DMS114 treated with DMSO at 0.1 percent for 48 hours (cell line): ENCODE data around the gene DTNA.

Source experiments
- DNase-seq: peaks from one replicate; lab custom pipeline; 2025; ENCODE audit not compliant: unreplicated experiment; lab: John Stamatoyannopoulos, UW

Gene DTNA

DNA sequence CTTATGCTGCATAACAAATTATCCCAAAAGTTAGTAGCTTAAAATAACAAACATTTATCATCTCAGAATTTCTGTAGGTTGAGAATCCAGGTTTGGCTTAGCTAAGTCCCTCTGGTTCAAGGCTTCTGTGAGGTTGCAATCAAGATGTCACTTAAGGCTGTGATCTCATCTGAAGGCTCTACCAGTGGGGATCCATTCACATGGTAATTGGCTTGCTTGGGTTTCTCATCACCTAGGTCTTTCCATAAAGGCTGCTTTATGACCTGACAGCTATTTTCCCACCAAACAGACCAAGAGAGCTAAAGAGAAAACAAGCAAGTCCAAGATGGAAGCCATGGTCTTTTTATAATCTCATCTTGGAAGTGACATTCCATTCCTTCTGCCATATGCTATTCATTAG lies 137.3 kb downstream of the DTNA start:
- no peak for DNase-seq

- no peak for DNase-seq
Observed at GRCh38 chr18:34848156-34848555, 138.1 kb downstream of the DTNA start.

DNA sequence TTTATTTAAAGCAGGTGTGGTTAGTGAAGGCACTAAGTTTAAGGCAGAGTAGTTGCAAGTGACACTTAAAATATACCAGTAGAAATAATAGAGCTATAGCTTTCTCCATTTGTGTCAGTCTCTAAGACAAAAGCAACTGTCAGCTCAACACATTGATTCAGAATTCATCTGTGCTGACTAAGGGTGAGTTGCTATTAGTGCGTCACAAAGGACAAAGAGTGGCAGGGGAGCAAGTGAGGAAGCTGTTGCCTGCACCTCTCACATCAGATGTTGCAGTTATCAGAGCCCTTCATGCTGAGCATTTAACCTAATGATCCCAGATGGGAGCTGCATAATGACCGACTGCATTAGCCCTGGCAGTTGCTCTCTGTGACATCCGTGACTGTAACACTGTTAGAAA lies 138.6 kb downstream of the DTNA start:
- no peak for DNase-seq

- no peak for DNase-seq
Observed at GRCh38 chr18:34857320-34857719, 147.2 kb downstream of the DTNA start.

DNA sequence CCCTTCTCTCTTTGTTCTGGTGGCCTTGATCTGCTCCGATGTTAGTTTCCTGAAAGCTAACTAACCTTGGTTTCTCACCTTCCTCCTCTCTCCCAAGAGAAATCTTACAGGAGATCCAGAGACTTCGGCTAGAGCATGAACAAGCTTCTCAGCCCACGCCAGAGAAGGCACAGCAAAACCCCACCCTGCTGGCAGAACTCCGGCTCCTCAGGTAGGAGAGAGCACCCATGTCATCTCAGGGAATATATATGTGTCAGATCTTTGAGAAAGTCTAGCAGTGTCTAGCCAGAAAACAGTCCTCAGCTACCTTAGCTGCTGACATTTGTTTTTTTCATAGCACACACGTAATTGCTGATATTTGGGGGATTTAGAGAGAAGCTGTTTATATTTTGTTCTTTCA lies 148.1 kb downstream of the DTNA start:
- no peak for DNase-seq

GRCh38 chr18:34859496-34859895 lies 149.4 kb downstream of the DTNA start:
- no peak for DNase-seq

DNA sequence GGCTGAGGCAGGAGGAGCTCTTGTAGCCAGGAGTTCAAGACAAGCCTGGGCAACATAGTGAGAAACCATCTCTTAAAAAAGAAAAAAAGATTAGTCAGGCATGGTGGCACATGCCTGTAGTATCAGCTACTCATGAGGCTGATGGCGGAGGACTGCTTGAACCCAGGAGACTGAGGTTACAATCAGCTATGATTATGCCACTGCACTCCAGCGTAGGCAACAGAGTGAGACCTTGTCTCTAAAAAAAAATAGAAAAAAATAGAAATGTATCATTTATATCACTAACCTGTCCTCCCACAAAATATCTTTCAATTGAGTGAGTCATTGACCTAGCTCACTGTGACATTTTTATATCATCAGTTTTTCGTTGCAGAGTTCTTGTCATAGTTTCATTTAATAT lies 152.5 kb downstream of the DTNA start:
- DNase-seq, result no peak

DNA sequence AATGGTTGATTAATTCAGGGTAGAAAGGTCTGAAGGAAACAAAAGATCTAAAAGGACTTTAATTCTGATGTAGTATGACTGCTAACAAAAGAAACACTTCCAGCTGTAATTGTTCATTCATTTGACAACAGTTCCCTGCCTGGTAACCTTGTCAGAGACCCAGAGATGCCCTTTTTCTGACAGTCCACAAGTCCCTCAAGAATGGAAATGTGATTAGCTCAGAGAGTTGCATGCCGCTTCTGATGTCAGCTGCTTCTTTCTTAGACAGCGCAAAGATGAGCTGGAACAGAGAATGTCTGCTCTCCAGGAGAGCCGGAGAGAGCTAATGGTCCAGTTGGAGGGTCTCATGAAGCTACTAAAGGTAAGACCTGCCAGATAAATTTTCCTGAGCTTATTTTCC lies 153.6 kb downstream of the DTNA start:
- DNase-seq, result no peak

DNA sequence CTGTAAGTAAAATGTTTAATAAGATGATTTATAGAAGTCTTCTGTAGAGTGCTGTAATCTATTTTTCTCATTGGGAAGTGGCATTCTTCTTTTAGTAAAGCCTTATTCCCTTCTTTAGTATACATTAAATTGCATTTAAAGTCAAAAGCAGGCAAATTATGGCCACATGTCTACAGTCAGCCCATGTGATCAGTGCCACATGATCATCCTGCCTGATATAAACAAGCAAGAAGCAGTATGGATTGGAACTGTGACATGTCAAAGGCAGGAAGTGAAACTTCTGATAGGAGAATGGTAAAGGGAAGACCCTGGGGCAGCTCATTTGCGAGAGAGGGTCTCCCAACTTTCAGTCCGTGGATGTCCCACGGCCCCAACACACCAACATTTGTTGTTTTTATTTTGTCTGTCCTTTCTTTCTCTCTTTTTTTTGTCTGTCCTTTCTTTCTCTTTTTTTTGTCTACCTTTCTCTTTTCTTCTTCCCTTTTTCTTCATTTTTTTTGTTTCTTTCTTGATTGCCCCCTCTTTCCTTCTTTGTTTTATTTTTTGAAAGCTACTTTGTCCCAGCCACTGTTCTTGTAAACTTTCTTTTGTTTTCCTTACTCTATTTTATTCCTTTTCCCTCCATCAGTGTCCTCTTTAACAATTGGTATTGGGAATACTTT lies 154.9 kb downstream of the DTNA start:
- DNase-seq, result no peak

DNA sequence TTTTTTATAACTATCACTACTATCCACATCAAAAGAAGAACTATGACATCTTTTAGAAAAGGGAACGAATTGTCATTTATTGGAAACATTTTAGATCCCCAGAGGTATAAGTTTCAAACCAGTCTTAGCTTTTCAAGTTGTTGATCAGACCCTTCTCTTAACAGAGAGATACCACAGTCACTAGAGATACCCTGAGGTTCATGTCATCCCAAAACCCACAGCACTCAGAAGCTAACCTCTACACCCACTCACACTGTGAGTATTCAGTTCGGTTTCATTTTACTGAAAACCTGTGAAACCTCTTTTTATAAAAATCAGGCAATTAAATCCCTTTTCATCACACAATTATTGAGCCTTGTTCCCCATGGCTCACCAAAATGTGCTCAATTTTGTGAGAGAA lies 156.2 kb downstream of the DTNA start:
- no peak for DNase-seq

DNA sequence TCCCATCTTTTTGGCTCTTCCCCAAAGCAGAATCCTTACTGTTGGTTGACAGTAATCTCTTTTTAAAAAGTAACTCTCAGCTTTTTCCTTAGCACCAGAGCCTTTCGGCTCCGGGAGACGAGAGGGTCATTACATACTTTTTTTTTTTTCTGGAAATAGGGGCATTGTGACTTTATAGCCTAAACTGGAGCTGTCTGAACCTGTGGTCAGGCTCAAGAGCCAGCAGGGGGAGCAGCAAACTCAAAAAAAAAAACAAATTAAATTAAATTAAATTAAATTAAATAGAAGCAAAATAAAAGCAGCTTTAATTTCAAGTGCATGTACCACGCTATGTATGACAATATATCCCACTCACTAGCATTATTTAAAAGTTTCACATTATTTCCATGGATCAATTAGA lies 156.6 kb downstream of the DTNA start:
- peak; percentile 21 for DNase-seq

DNA sequence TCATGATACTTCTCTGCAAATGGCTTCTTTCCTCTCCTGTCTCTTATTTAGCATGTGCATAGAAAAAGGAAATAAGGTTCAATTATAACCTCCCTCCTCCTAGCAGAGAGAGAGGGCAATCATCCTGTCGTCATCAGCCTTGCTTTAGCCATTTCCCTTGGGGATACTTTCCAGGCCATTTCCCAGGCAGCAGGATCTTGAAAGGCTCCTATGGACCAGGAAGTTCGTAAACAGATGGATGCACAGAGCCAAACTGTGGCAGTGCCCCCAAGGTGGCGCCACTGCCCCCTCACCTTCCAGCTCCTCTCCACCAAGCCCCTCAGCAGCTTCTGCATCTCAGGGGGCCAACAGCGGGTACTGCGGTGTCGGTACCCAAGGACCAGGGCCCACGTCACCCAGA lies 157.4 kb downstream of the DTNA start:
- DNase-seq, result no peak

GRCh38 chr18:34870555-34871310 lies 160.6 kb downstream of the DTNA start:
- DNase-seq, result no peak

DNA sequence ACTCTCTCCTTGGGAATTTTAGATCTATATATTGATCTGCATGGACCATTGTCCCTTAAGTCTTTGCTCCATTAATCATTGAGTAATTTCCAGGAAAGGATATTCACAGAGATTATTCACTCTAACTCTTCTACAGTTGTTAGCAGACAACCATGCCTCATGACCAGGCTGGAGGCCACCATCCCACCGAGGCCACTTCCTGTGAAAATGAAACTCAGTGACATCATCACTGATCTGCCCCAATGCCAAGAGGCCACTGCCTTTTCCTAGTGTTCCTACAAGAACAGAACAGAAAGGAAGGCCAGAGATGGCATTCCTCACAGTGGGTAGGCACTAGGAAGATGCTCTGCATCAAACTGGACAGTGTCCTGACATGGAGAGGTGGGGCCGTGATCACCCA lies 161.3 kb downstream of the DTNA start:
- no peak for DNase-seq

DNA sequence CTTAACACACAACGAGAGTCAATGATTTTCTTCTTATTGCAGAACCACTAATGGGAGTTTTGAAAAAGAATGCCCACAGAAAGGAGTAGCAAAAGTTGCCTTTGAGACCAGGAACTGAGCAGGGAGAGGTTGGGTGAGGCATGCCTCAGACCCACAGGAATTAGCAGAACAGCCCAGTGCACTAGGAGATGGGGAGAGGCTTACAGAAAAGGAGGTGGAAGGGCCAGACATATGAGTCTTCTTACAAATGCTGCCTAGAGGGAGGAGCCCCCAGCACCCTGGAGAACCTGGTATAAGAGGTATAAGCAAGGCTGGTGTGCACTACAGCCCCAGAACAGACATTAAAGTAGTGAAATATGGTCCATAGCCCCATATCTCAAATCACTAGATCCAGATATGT lies 162.0 kb downstream of the DTNA start:
- no peak for DNase-seq

- DNase-seq, result no peak
Observed at GRCh38 chr18:34873986-34874580, 164.0 kb downstream of the DTNA start.

- no peak for DNase-seq
Observed at GRCh38 chr18:34875150-34875549, 165.1 kb downstream of the DTNA start.

DNA sequence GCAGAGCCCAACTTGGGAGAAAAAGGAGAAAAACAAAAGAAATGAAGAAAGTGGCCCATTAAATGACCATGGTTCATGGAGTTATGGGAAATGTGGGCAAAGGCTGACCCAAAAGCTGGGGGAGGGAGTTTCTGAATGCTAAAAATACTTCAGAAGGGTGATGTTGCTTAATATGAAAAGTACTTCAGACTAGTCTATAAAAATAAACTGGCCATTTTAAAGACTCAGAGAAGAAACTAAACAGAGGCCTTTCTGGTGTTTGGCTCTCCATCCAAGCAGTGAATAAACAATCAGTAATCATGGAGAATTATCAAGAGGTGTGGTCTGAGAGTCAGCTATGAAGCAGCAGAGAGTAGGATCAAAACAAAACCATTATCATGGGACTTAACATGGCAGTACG lies 170.3 kb downstream of the DTNA start:
- no peak for DNase-seq

GRCh38 chr18:34880882-34881834 lies 171.1 kb downstream of the DTNA start:
- no peak for DNase-seq

GRCh38 chr18:34884436-34884835 lies 174.3 kb downstream of the DTNA start:
- no peak for DNase-seq

- DNase-seq, result no peak
Observed at GRCh38 chr18:34886177-34886576, 176.1 kb downstream of the DTNA start.
